HCT116 (cell line): ENCODE measurements around the gene ALPL. TPM values are rescaled to one million over a fixed set of nuclear protein-coding genes. Genes with fewer than 3 reads are reported as not detected.
A peak's percentile ranks its signal among the peaks of the same experiment; 100 is the strongest.

Source experiments
- ATAC-seq: fragments of 200-7000 bp; cut with Tn5 transposase; 2 replicates; pipeline ENCODE4 v1.9.1; 2020; ENCODE audit warnings: mild to moderate bottlenecking, moderate library complexity
- BruUV-seq: library from RNA; stranded (reverse); fragments of 400-500 nt; replicated peaks from 2 replicates; lab custom pipeline; 2021; lab: Mats Ljungman, UMichigan
- CTCF ChIA-PET: fragments of 300-600 bp; sonication (Branson Sonifier 250); formaldehyde crosslinking; loops from one replicate; lab custom pipeline; 2021; ENCODE audit warnings: antibody characterized with exemption; lab: Charles Lee
- POLR2A ChIA-PET: fragments of 300-600, 350-600 bp; sonication (Branson Sonifier 250); formaldehyde crosslinking; loops from one replicate; lab custom pipeline; 2021; ENCODE audit warnings: antibody characterized with exemption; lab: Charles Lee
- RAD21 ChIA-PET, 2 experiments: fragments of 300-600 bp; sonication (Branson Sonifier 250); formaldehyde crosslinking; loops; one replicate each; lab custom pipeline; 2023; ENCODE audit warnings: low total read pairs in 2 of 2; ENCODE audit not compliant: uncharacterized antibody in 2 of 2, unreplicated experiment in 2 of 2, low non-redundant PET in 1 of 2; lab: Charles Lee
- DNase-seq: peaks from one replicate; pipeline ENCODE4 v3.0.0-alpha.2; 2010; ENCODE audit warnings: low read depth, low spot score
- H2AFZ ChIP-seq: fragments of 200-600 bp; shearing (Covaris generic), sonication (generic); 2 replicates; pipeline ENCODE4 v1.6.1; 2017; ENCODE audit warnings: low read depth, mixed run types, mixed read lengths, antibody characterized with exemption, low read length; ENCODE audit not compliant: poor library complexity, severe bottlenecking
- H3K27ac ChIP-seq: 2 replicates; pipeline ENCODE4 v1.5.1; 2012; ENCODE audit warnings: low read depth, low read length
- H3K27me3 ChIP-seq: fragments of 200-600 bp; sonication (generic); 2 replicates; pipeline ENCODE4 v1.6.1; 2016; ENCODE audit warnings: mixed run types, low read length, mixed read lengths; ENCODE audit not compliant: insufficient read depth
- H3K36me3 ChIP-seq, 2 experiments: fragments of 200-500 bp in 1 of 2; fragments of 200-600 bp in 1 of 2; sonication (Bioruptor generic) in 1 of 2; sonication (generic) in 1 of 2; 2 replicates each; pipeline versions ENCODE4 v1.5.1 to v1.6.1; 2014 to 2016; ENCODE audit warnings: low read length in 2 of 2, inconsistent platforms in 1 of 2, mixed read lengths in 1 of 2, mixed run types in 1 of 2; ENCODE audit not compliant: insufficient read depth in 2 of 2, control insufficient read depth in 1 of 2
- H3K4me1 ChIP-seq, 2 experiments: fragments of 200-600 bp in 1 of 2; sonication (generic) in 1 of 2; 2 replicates each; pipeline versions ENCODE4 v1.5.1 to v1.6.1; 2012 to 2017; ENCODE audit warnings: low read length in 2 of 2, inconsistent platforms in 1 of 2, mild to moderate bottlenecking in 1 of 2, mixed read lengths in 1 of 2, mixed run types in 1 of 2, moderate library complexity in 1 of 2; ENCODE audit not compliant: insufficient read depth in 2 of 2, control insufficient read depth in 1 of 2
- H3K4me2 ChIP-seq: fragments of 200-600 bp; sonication (generic); 2 replicates; pipeline ENCODE4 v1.6.1; 2017; ENCODE audit warnings: mixed run types, low read length, mixed read lengths
- H3K4me3 ChIP-seq, 2 experiments: fragments of 200-600 bp in 1 of 2; sonication (generic) in 1 of 2; replicated peaks in 1 of 2; 2 replicates each; pipeline ENCODE4 v1.5.1; 2011 to 2016; ENCODE audit warnings: low read length in 2 of 2, control low read depth in 1 of 2, low read depth in 1 of 2, mild to moderate bottlenecking in 1 of 2, mixed read lengths in 1 of 2, mixed run types in 1 of 2
- H3K79me2 ChIP-seq: fragments of 200-600 bp; sonication (generic); 2 replicates; pipeline ENCODE4 v1.6.1; 2017; ENCODE audit warnings: mild to moderate bottlenecking, mixed run types, low read length, moderate library complexity, mixed read lengths; ENCODE audit not compliant: insufficient read depth
- H3K9ac ChIP-seq: fragments of 200-600 bp; sonication (generic); 2 replicates; pipeline ENCODE4 v1.6.1; 2016; ENCODE audit warnings: low read length, mixed read lengths
- H3K9me2 ChIP-seq: fragments of 200-600 bp; sonication (generic), shearing (Covaris generic); 2 replicates; pipeline ENCODE4 v1.6.1; 2017; ENCODE audit warnings: mixed run types, mild to moderate bottlenecking, moderate library complexity; ENCODE audit not compliant: insufficient read depth
- H3K9me3 ChIP-seq, 2 experiments: fragments of 200-500 bp in 1 of 2; fragments of 200-600 bp in 1 of 2; sonication (Bioruptor generic) in 1 of 2; sonication (generic) in 1 of 2; 2 replicates each; pipeline ENCODE4 v1.6.1; 2014 to 2017; ENCODE audit warnings: low read length in 2 of 2, mixed read lengths in 2 of 2, inconsistent platforms in 1 of 2, low read depth in 1 of 2, mild to moderate bottlenecking in 1 of 2, mixed run types in 1 of 2, moderate library complexity in 1 of 2; ENCODE audit not compliant: control insufficient read depth in 1 of 2, insufficient read depth in 1 of 2
- H4K20me1 ChIP-seq: fragments of 200-600 bp; sonication (generic), shearing (Covaris generic); 2 replicates; pipeline ENCODE4 v1.6.1; 2017; ENCODE audit warnings: mixed run types, mild to moderate bottlenecking, moderate library complexity; ENCODE audit not compliant: insufficient read depth
- EGR1 ChIP-seq: IDR thresholded peaks from 2 replicates; pipeline ENCODE4 v1.6.1; 2012; ENCODE audit warnings: low read depth
- ELF1 ChIP-seq: IDR thresholded peaks from 2 replicates; pipeline ENCODE4 v1.6.1; 2012; ENCODE audit warnings: low read depth, borderline replicate concordance
- EZH2phosphoT487 ChIP-seq: fragments of 200-600 bp; IDR thresholded peaks from 2 replicates; pipeline ENCODE4 v1.6.1; 2018; ENCODE audit warnings: antibody characterized with exemption, borderline replicate concordance
- POLR2A ChIP-seq: IDR thresholded peaks from 2 replicates; pipeline ENCODE4 v1.7.0; 2011; ENCODE audit warnings: borderline replicate concordance; ENCODE audit not compliant: insufficient read depth, insufficient read length; ENCODE audit errors: extremely low read depth
- SIN3A ChIP-seq: IDR thresholded peaks from 2 replicates; pipeline ENCODE4 v1.6.1; 2012; ENCODE audit warnings: low read depth
- SP1 ChIP-seq: IDR thresholded peaks from 2 replicates; pipeline ENCODE4 v1.6.1; 2012; ENCODE audit warnings: low read depth
- SRF ChIP-seq: IDR thresholded peaks from 2 replicates; pipeline ENCODE4 v1.6.1; 2012; ENCODE audit warnings: low read depth
- TCF7L2 ChIP-seq: IDR thresholded peaks from 2 replicates; pipeline ENCODE4 v1.7.0; 2011; ENCODE audit warnings: borderline replicate concordance, inconsistent platforms; ENCODE audit not compliant: insufficient read depth, insufficient read length; ENCODE audit errors: extremely low read depth
- ZNF274 ChIP-seq: fragments of 200-500 bp; sonication (Bioruptor generic); IDR thresholded peaks from 2 replicates; pipeline ENCODE4 v1.6.1; 2014; ENCODE audit warnings: mild to moderate bottlenecking, low read depth, low read length, inconsistent platforms
- intact Hi-C: fragments of 100-400 bp; cut with micrococcal nuclease; formaldehyde crosslinking; loops from 2 replicates; pipeline ENCODE4 v1.10.0; 2022
- total RNA-seq: library from RNA; stranded (reverse); gene quantifications from one replicate; pipeline ENCODE4 v1.2.1, GENCODE V29; 2021; ENCODE audit not compliant: unreplicated experiment
- TF ChIP-seq, protein P1 (sequence below): IDR thresholded peaks from 2 replicates; pipeline ENCODE4 v1.6.1; 2012

ALPL gene
- total RNA-seq, 1 experiment from 2014 or later = 0.61 TPM

- peak overlapping the region in 1 of 2 experiments; percentile 4; a peak in 1 of 4 replicates for H3K4me3 ChIP-seq
- RAD21 ChIA-PET = interaction anchor here in 1 of 2 experiments (0.7 kb wide), 1 partner anchor 117 kb away, joined by 3 read pairs; no protein-coding TSS in a partner anchor
- H3K9me2 ChIP-seq = no peaks in the 10 kb centered on the region
- no peak for TF ChIP-seq EZH2phosphoT487
- TF ChIP-seq EGR1 = peak; percentile 58; the same call in 1 of the 2 replicates
- TF ChIP-seq ZNF274 = no peak
- TF ChIP-seq TCF7L2 = no peak
- no peak for TF ChIP-seq SIN3A
- no peak for TF ChIP-seq ELF1
- TF ChIP-seq, all 23 proteins: peak for 1
- ChIA-PET POLR2A (interaction anchor here (0.6 kb wide), 1 partner anchor 87 kb away, joined by 4 read pairs; no protein-coding TSS in a partner anchor), CTCF (interaction anchor here (1.1 kb wide), 1 partner anchor 15 kb away, joined by 4 read pairs; no protein-coding TSS in a partner anchor)
- Histone ChIP-seq H4K20me1 (no peaks in the 10 kb centered on the region), H3K4me1 (peaks cover 6 to 18% of the 10 kb centered on the region in 2 experiments; a peak in 3 of 4 replicates), H3K27ac (peak overlapping the region; percentile 10; the same call in 1 of the 2 replicates), H3K9me3 (no peaks in the 10 kb centered on the region), H3K4me2 (peak overlapping the region; percentile 59), H3K9ac (peak overlapping the region; percentile 16; the same call in 1 of the 2 replicates), H2AFZ (peak overlapping the region; percentile 50), H3K27me3 (no peaks in the 10 kb centered on the region), H3K79me2 (no peaks in the 10 kb centered on the region), H3K36me3 (no peaks in the 10 kb centered on the region)
- intact Hi-C loops = no loop called here
- BruUV-seq = no TSS peak
- peak; percentile 97 for DNase-seq
- ATAC-seq = peak; percentile 98
Measured at GRCh38 chr1:21607549-21608529, 98.6 kb downstream of the ALPL start.

GRCh38 chr1:21608798-21609197 lies 99.6 kb downstream of the ALPL start:
- DNase-seq = no peak
- H2AFZ ChIP-seq = no peak overlapping the region
- ChIA-PET CTCF (no interaction called here), POLR2A (no interaction called here), RAD21 (no interaction called here)
- no peaks in the 10 kb centered on the region for H3K9me3 ChIP-seq
- no peaks in the 10 kb centered on the region for H3K27me3 ChIP-seq
- H3K36me3 ChIP-seq = no peaks in the 10 kb centered on the region
- no peaks in the 10 kb centered on the region for H4K20me1 ChIP-seq
- no peak overlapping the region for H3K9ac ChIP-seq
- no peak for ATAC-seq
- no peak overlapping the region for H3K27ac ChIP-seq
- no peaks in the 10 kb centered on the region for H3K9me2 ChIP-seq
- peaks cover 6 to 18% of the 10 kb centered on the region in 2 experiments; a peak in 3 of 4 replicates for H3K4me1 ChIP-seq
- no peak for TF ChIP-seq SRF
- TF ChIP-seq POLR2A = no peak
- no peak for TF ChIP-seq EGR1
- TF ChIP-seq SP1 = no peak
- TF ChIP-seq ZNF274 = no peak
- TF ChIP-seq ELF1 = no peak
- TF ChIP-seq, protein P1, sequence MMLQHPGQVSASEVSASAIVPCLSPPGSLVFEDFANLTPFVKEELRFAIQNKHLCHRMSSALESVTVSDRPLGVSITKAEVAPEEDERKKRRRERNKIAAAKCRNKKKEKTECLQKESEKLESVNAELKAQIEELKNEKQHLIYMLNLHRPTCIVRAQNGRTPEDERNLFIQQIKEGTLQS = no peak
- intact Hi-C loops = no loop called here
- H3K4me2 ChIP-seq = no peak overlapping the region
- no TSS peak for BruUV-seq
- no peaks in the 10 kb centered on the region for H3K79me2 ChIP-seq
- H3K4me3 ChIP-seq = no peak overlapping the region
